ENCODE measurements around the gene SORCS2. TPM values are rescaled to one million over a fixed set of nuclear protein-coding genes. Genes with fewer than 3 reads are reported as not detected.

SORCS2 gene
- polyA plus RNA-seq, 1 of the 3 experiments (the other 2 are of a cell fraction), result 1.6 TPM

DNA sequence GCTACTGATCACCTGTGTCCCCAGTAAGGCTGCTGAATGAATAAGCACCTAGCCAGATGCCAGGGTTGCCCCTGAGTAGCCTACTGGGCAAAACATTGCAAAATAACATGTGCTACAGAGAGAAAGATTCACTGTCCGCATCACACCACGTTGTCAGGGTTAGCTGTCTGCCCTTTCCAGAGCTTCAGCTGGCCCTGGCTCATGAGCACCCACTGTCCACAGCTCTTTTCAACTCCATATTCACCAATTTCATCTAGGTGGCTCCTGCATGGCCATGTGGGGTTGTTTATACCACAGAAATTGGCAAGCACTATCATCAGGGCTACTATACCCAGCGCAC, 470.1 kb downstream of the SORCS2 start:
- no peak for DNase-seq
- H3K27me3 ChIP-seq (ENCODE audit: insufficient read depth), result no peaks in the 10 kb centered on the region
- peaks cover 5% of the 10 kb centered on the region for H3F3A ChIP-seq (replicated peaks; ENCODE audit: insufficient read depth)
- H3K9me3 ChIP-seq, result no peaks in the 10 kb centered on the region
- H2AFZ ChIP-seq (ENCODE audit: low read depth), result no peak overlapping the region
- WGBS (ENCODE audit: low lambda C conversion rate), result 91% methylated on average over 3 of the region's 3 CpGs
- no peak overlapping the region for H3K27ac ChIP-seq (ENCODE audit: low read depth in 2 of 2, low read length in 1 of 2)
- H3K79me2 ChIP-seq (ENCODE audit: insufficient read depth), result no peaks in the 10 kb centered on the region
- 0 out of 4 replicates have a peak, but pooled peaks cover 0 to 6% of the 10 kb centered on the region in 2 experiments for H3K4me1 ChIP-seq (ENCODE audit: control insufficient read depth in 1 of 2, insufficient read depth in 2 of 2, low read depth in 1 of 2, low read length in 1 of 2)
- TF ChIP-seq, protein P1, sequence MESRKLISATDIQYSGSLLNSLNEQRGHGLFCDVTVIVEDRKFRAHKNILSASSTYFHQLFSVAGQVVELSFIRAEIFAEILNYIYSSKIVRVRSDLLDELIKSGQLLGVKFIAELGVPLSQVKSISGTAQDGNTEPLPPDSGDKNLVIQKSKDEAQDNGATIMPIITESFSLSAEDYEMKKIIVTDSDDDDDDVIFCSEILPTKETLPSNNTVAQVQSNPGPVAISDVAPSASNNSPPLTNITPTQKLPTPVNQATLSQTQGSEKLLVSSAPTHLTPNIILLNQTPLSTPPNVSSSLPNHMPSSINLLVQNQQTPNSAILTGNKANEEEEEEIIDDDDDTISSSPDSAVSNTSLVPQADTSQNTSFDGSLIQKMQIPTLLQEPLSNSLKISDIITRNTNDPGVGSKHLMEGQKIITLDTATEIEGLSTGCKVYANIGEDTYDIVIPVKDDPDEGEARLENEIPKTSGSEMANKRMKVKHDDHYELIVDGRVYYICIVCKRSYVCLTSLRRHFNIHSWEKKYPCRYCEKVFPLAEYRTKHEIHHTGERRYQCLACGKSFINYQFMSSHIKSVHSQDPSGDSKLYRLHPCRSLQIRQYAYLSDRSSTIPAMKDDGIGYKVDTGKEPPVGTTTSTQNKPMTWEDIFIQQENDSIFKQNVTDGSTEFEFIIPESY (IDR thresholded peaks at IDR 0.05; ENCODE audit: borderline replicate concordance, low read depth), result no peak
- TF ChIP-seq ELF1 (IDR thresholded peaks at IDR 0.05) (no peak), MEF2A (IDR thresholded peaks at IDR 0.05; ENCODE audit: borderline replicate concordance, low read depth) (no peak), MXI1 (IDR thresholded peaks at IDR 0.05; ENCODE audit: low read depth, low read length) (no peak)
- POLR2A ChIA-PET, result no interaction called here
- H3K9me2 ChIP-seq, result no peaks in the 10 kb centered on the region
- H3K4me2 ChIP-seq, result no peak overlapping the region
- H4K20me1 ChIP-seq (ENCODE audit: insufficient read depth), result no peaks in the 10 kb centered on the region
- CTCF ChIA-PET, result no interaction called here
- no peak overlapping the region for H3K4me3 ChIP-seq (ENCODE audit: low read depth in 2 of 2, low read length in 1 of 2)
- H3K9ac ChIP-seq, result no peak overlapping the region
- H3K36me3 ChIP-seq (replicated peaks in 1 of 2; ENCODE audit: control insufficient read depth in 1 of 2, insufficient read depth in 2 of 2, low read length in 1 of 2), result no peaks in the 10 kb centered on the region

DNA sequence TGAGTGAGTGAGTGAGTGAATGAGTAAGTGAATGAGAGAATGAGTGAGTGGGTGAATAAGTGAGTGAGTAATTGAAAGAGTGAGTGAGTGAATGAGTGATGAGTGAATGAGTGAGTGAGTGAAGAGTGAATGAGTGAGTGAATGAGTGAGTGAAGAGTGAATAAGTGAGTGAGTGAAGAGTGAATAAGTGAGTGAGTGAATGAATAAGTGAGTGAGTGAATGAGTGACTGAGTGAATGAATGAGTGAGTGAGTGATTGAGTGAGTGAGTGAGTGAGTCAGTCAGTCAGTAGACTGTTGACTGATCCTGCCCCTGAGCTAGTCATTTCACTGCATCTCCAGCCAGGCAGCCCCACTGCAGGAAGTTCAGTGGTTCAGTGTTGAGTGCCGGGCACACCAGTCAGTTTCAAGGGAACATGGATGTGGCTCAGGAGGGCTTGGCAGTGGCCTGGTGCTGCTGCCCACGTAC, 470.8 kb downstream of the SORCS2 start:
- POLR2A ChIA-PET, result no interaction called here
- no CpG with 5 or more reads among the region's 2 CpGs for WGBS (ENCODE audit: low lambda C conversion rate)
- H3K4me2 ChIP-seq, result no peak overlapping the region
- H3K79me2 ChIP-seq (ENCODE audit: insufficient read depth), result no peaks in the 10 kb centered on the region
- H2AFZ ChIP-seq (ENCODE audit: low read depth), result no peak overlapping the region
- no peak overlapping the region for H3K27ac ChIP-seq (ENCODE audit: low read depth in 2 of 2, low read length in 1 of 2)
- DNase-seq, result no peak
- H3F3A ChIP-seq (replicated peaks; ENCODE audit: insufficient read depth), result peaks cover under 1% of the 10 kb centered on the region
- no peaks in the 10 kb centered on the region for H3K27me3 ChIP-seq (ENCODE audit: insufficient read depth)
- no peaks in the 10 kb centered on the region for H4K20me1 ChIP-seq (ENCODE audit: insufficient read depth)
- H3K4me1 ChIP-seq (ENCODE audit: control insufficient read depth in 1 of 2, insufficient read depth in 2 of 2, low read depth in 1 of 2, low read length in 1 of 2), result 0 out of 4 replicates have a peak, but pooled peaks cover 0 to 6% of the 10 kb centered on the region in 2 experiments
- CTCF ChIA-PET, result no interaction called here
- no peaks in the 10 kb centered on the region for H3K9me2 ChIP-seq
- H3K9me3 ChIP-seq, result no peaks in the 10 kb centered on the region
- H3K9ac ChIP-seq, result no peak overlapping the region
- H3K36me3 ChIP-seq (replicated peaks in 1 of 2; ENCODE audit: control insufficient read depth in 1 of 2, insufficient read depth in 2 of 2, low read length in 1 of 2), result no peaks in the 10 kb centered on the region
- H3K4me3 ChIP-seq (ENCODE audit: low read depth in 2 of 2, low read length in 1 of 2), result no peak overlapping the region
- TF ChIP-seq CHD2 (IDR thresholded peaks at IDR 0.05; ENCODE audit: low read length, partially characterized antibody) (no peak), FOSL2 (IDR thresholded peaks at IDR 0.05; ENCODE audit: borderline replicate concordance, low read depth) (no peak), NRF1 (IDR thresholded peaks at IDR 0.05; ENCODE audit: low read depth, low read length) (no peak), NFIC (IDR thresholded peaks at IDR 0.05; ENCODE audit: borderline replicate concordance) (no peak), YY1 (IDR thresholded peaks at IDR 0.05; ENCODE audit: low read depth) (no peak), TAF1 (IDR thresholded peaks at IDR 0.05; ENCODE audit: borderline replicate concordance, low read depth, low read length) (no peak), GATA2 (CRISPR knock-in tag; IDR thresholded peaks at IDR 0.05) (no peak), EP300 (IDR thresholded peaks at IDR 0.05; ENCODE audit: borderline replicate concordance in 1 of 2, low read depth in 1 of 2, low read length in 1 of 2) (no peak), RCOR1 (IDR thresholded peaks at IDR 0.05; ENCODE audit: low read length) (no peak), TEAD4 (IDR thresholded peaks at IDR 0.05; ENCODE audit: borderline replicate concordance, insufficient read depth) (no peak), FOXJ3 (CRISPR knock-in tag; IDR thresholded peaks at IDR 0.05) (no peak), SMC3 (IDR thresholded peaks at IDR 0.05; ENCODE audit: low read depth, low read length) (no peak), ELF1 (IDR thresholded peaks at IDR 0.05) (no peak), EZH2phosphoT487 (IDR thresholded peaks at IDR 0.05; ENCODE audit: borderline replicate concordance, low read depth) (no peak), JUND (IDR thresholded peaks at IDR 0.05) (no peak)
- TF ChIP-seq, protein P2, sequence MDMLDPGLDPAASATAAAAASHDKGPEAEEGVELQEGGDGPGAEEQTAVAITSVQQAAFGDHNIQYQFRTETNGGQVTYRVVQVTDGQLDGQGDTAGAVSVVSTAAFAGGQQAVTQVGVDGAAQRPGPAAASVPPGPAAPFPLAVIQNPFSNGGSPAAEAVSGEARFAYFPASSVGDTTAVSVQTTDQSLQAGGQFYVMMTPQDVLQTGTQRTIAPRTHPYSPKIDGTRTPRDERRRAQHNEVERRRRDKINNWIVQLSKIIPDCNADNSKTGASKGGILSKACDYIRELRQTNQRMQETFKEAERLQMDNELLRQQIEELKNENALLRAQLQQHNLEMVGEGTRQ (IDR thresholded peaks at IDR 0.05; ENCODE audit: borderline replicate concordance, low read depth, low read length), result no peak
- TF ChIP-seq, protein P3, sequence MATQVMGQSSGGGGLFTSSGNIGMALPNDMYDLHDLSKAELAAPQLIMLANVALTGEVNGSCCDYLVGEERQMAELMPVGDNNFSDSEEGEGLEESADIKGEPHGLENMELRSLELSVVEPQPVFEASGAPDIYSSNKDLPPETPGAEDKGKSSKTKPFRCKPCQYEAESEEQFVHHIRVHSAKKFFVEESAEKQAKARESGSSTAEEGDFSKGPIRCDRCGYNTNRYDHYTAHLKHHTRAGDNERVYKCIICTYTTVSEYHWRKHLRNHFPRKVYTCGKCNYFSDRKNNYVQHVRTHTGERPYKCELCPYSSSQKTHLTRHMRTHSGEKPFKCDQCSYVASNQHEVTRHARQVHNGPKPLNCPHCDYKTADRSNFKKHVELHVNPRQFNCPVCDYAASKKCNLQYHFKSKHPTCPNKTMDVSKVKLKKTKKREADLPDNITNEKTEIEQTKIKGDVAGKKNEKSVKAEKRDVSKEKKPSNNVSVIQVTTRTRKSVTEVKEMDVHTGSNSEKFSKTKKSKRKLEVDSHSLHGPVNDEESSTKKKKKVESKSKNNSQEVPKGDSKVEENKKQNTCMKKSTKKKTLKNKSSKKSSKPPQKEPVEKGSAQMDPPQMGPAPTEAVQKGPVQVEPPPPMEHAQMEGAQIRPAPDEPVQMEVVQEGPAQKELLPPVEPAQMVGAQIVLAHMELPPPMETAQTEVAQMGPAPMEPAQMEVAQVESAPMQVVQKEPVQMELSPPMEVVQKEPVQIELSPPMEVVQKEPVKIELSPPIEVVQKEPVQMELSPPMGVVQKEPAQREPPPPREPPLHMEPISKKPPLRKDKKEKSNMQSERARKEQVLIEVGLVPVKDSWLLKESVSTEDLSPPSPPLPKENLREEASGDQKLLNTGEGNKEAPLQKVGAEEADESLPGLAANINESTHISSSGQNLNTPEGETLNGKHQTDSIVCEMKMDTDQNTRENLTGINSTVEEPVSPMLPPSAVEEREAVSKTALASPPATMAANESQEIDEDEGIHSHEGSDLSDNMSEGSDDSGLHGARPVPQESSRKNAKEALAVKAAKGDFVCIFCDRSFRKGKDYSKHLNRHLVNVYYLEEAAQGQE (IDR thresholded peaks at IDR 0.05; ENCODE audit: low read depth, low read length), result no peak
- TF ChIP-seq, protein P4, sequence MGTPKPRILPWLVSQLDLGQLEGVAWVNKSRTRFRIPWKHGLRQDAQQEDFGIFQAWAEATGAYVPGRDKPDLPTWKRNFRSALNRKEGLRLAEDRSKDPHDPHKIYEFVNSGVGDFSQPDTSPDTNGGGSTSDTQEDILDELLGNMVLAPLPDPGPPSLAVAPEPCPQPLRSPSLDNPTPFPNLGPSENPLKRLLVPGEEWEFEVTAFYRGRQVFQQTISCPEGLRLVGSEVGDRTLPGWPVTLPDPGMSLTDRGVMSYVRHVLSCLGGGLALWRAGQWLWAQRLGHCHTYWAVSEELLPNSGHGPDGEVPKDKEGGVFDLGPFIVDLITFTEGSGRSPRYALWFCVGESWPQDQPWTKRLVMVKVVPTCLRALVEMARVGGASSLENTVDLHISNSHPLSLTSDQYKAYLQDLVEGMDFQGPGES (IDR thresholded peaks at IDR 0.05; ENCODE audit: low read depth, low read length), result no peak

All from SK-N-SH (cell line).